ENCODE results near the gene LRRC8D.
A peak's percentile ranks its signal among the peaks of the same experiment; 100 is the strongest.

DNA sequence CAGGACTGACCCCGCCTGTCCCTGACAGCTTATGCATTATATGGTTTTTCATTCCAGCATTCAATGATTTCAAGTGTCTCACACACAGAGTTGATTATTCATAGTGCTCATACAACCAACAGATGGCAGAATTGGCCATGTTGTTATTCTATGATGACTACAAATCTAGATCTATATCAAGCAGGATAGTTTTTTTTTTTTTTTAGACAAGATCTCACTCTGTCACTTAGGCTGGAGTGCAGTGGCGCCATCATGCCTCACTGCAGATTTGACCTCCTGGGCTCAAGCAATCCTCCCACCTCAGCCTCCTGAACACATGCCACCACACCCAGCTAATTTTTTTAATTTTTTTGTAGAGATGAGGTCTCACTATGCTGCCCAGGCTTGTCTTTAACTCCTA, 40.1 kb upstream of the LRRC8D start:
- TF ChIP-seq, protein P1, sequence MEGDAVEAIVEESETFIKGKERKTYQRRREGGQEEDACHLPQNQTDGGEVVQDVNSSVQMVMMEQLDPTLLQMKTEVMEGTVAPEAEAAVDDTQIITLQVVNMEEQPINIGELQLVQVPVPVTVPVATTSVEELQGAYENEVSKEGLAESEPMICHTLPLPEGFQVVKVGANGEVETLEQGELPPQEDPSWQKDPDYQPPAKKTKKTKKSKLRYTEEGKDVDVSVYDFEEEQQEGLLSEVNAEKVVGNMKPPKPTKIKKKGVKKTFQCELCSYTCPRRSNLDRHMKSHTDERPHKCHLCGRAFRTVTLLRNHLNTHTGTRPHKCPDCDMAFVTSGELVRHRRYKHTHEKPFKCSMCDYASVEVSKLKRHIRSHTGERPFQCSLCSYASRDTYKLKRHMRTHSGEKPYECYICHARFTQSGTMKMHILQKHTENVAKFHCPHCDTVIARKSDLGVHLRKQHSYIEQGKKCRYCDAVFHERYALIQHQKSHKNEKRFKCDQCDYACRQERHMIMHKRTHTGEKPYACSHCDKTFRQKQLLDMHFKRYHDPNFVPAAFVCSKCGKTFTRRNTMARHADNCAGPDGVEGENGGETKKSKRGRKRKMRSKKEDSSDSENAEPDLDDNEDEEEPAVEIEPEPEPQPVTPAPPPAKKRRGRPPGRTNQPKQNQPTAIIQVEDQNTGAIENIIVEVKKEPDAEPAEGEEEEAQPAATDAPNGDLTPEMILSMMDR (IDR thresholded peaks at IDR 0.05): peak in 1 of 7 experiments; percentile 20
- no peak for TF ChIP-seq POLR2A (IDR thresholded peaks at IDR 0.05)
